HG02943 (cell line): ENCODE data around the gene FER.
"Not testable (repeated sequence)": the region's sequence is repeated elsewhere in the genome, so short reads cannot be mapped to it uniquely, and the experiment has no call there.

Experiments
- ATAC-seq: cut with Tn5 transposase; IDR thresholded peaks from one replicate; pipeline ENCODE4 v1.9.1; 2021; ENCODE audit warnings: mild to moderate bottlenecking, low read depth, moderate library complexity; ENCODE audit not compliant: unreplicated experiment

Gene FER

GRCh38 chr5:108945094-108945493 lies 197.4 kb downstream of the FER start:
- no peak for ATAC-seq

- ATAC-seq: no peak
These were observed 198.3 kb downstream of the FER start for GRCh38 chr5:108946008-108946407.

- ATAC-seq: no peak
These were observed 199.5 kb downstream of the FER start for GRCh38 chr5:108947164-108947563.

- no peak for ATAC-seq
These were observed 202.6 kb downstream of the FER start for GRCh38 chr5:108950276-108950675.

- ATAC-seq: no peak
These were observed 206.2 kb downstream of the FER start for GRCh38 chr5:108953940-108954339.

- no peak for ATAC-seq
These were observed 209.6 kb downstream of the FER start for GRCh38 chr5:108957333-108957732.

- ATAC-seq: no peak
These were observed 219.2 kb downstream of the FER start for GRCh38 chr5:108966910-108967309.

GRCh38 chr5:108974594-108974993 lies 226.9 kb downstream of the FER start:
- no peak for ATAC-seq

GRCh38 chr5:108975697-108976096 lies 228.0 kb downstream of the FER start:
- ATAC-seq: no peak

- no peak for ATAC-seq
These were observed 235.9 kb downstream of the FER start for GRCh38 chr5:108983461-108984092.

- no peak for ATAC-seq
These were observed 242.2 kb downstream of the FER start for GRCh38 chr5:108989761-108990392.

- not testable (repeated sequence) for ATAC-seq
These were observed 244.8 kb downstream of the FER start for GRCh38 chr5:108992396-108993085.

GRCh38 chr5:108993440-108993839 lies 245.7 kb downstream of the FER start:
- not testable (repeated sequence) for ATAC-seq

- no peak for ATAC-seq
These were observed 250.0 kb downstream of the FER start for GRCh38 chr5:108997720-108998119.

- ATAC-seq: no peak
These were observed 250.5 kb downstream of the FER start for GRCh38 chr5:108998216-108998615.

GRCh38 chr5:109003928-109004327 lies 256.2 kb downstream of the FER start:
- ATAC-seq: no peak

GRCh38 chr5:109005297-109006009 lies 257.8 kb downstream of the FER start:
- ATAC-seq: no peak

- no peak for ATAC-seq
These were observed 258.4 kb downstream of the FER start for GRCh38 chr5:109006129-109006528.

- ATAC-seq: no peak
These were observed 268.6 kb downstream of the FER start for GRCh38 chr5:109016300-109016699.

GRCh38 chr5:109022056-109022455 lies 274.4 kb downstream of the FER start:
- no peak for ATAC-seq

GRCh38 chr5:109025729-109026128 lies 278.0 kb downstream of the FER start:
- not testable (repeated sequence) for ATAC-seq
